Adrenal gland (tissue), 12 donors: ENCODE measurements around the gene TEX53. TPM values are rescaled to one million over a fixed set of nuclear protein-coding genes. Genes with fewer than 3 reads are reported as not detected.

Experiments used
- DNase-seq, 7 donors: peaks; one replicate each; pipeline ENCODE4 v3.0.0-alpha.2; 2019 to 2020
- H3K27ac ChIP-seq, 5 donors: fragments of 200-600 bp; sonication (generic) in 4 of 5; 1 replicate in 3 of 5; 2 replicates in 2 of 5; pipeline versions ENCODE4 v1.5.1 to v1.8.0; 2016 to 2020; ENCODE audit warnings: mild to moderate bottlenecking in 1 of 5
- H3K27me3 ChIP-seq: fragments of 200-600 bp; 2 replicates; pipeline ENCODE4 v1.8.0; 2021
- H3K36me3 ChIP-seq, 2 donors: fragments of 200-600 bp; replicated peaks in 1 of 2; 1 replicate in 1 of 2; 2 replicates in 1 of 2; pipeline versions ENCODE4 v1.5.1 to v1.8.0; 2018 to 2022
- H3K4me1 ChIP-seq, 2 donors: fragments of 200-600 bp; replicated peaks in 1 of 2; 1 replicate in 1 of 2; 2 replicates in 1 of 2; pipeline versions ENCODE4 v1.5.1 to v1.8.0; 2018 to 2021
- H3K4me3 ChIP-seq, 4 donors: fragments of 200-600 bp; sonication (generic) in 3 of 4; one replicate each; pipeline ENCODE4 v1.5.1; 2016 to 2018
- H3K9me3 ChIP-seq, 3 donors: fragments of 200-600 bp; sonication (generic) in 1 of 3; replicated peaks in 1 of 3; 1 replicate in 2 of 3; 2 replicates in 1 of 3; pipeline versions ENCODE4 v1.5.1 to v1.8.0; 2016 to 2021
- CTCF ChIP-seq, 6 experiments: fragments of 450-650 bp in 4 of 6; fragments of 200-600 bp in 2 of 6; sonication (generic) in 1 of 6; IDR thresholded peaks; 1 replicate in 5 of 6; 2 replicates in 1 of 6; pipeline versions ENCODE4 v1.5.1 to v1.8.0; 2016 to 2021; ENCODE audit warnings: antibody characterized with exemption in 6 of 6, mild to moderate bottlenecking in 2 of 6, moderate library complexity in 1 of 6
- POLR2A ChIP-seq, 2 donors: fragments of 450-650 bp; IDR thresholded peaks; one replicate each; pipeline ENCODE4 v1.6.1; 2017; ENCODE audit warnings: antibody characterized with exemption in 2 of 2, mild to moderate bottlenecking in 2 of 2, moderate library complexity in 1 of 2
- WGBS, 4 donors: extraction: QIAGEN DNeasy Blood & Tissue Kit in 2 of 4; methylation state at CpG; one replicate each; pipeline versions ENCODE4 v1.1.5 to v1.1.7; 2013 to 2017; 5-methylcytosine and 5-hydroxymethylcytosine counted together
- intact Hi-C, 2 donors: fragments of 100-400 bp; cut with DNase I; formaldehyde crosslinking; loops; one replicate each; pipeline versions ENCODE4 v1.14.1 to v1.15.0; 2022 to 2023
- polyA plus RNA-seq, 3 donors: library from polyadenylated mRNA; stranded (reverse); fragments of 200-250 nt in 2 of 3; fragments of 350-450 nt in 1 of 3; fragmentation: Illumina TruSeq in 1 of 3; extraction: RNeasy Lipid Tissue Mini Kit (QIAGEN cat#74804) in 1 of 3; gene quantifications; one replicate each; pipeline ENCODE4 v1.2.3, GENCODE V29; 2013 to 2014
- total RNA-seq, 9 donors: library from RNA; depleted of rRNA in 4 of 9; stranded (reverse); fragments of >200 nt in 4 of 9; fragments of 120-200 nt in 1 of 9; fragmentation: NEBNext Ultra II Directional in 1 of 9; extraction: Animal tissue kit (Norgen Biotek cat#: 25700) in 1 of 9; gene quantifications; one replicate each; pipeline versions ENCODE4 v1.1.0 to v1.2.4, GENCODE V29; 2013 to 2023
- donor health status: healthy with polysubstance abuse.
- donor health status: Bipolar disorder and iron deficiency.
- donor health status: DM: yes; HTN: yes; CAD: no.
- donor health status: DM: no; HTN: no; CAD: no.
- donor health status: DM: no; HTN: no; CAD: no.
- donor health status: DM: yes; HTN: yes; CAD: no.

The TEX53 gene
- total and polyA plus RNA-seq, 12 donors, result not detected

- 37 to 55% (median 45%) methylated on average over 4 of the region's 4 CpGs for WGBS, 4 donors
- H3K27ac ChIP-seq, result peak overlapping the region in 2 of 5 donors; percentile 6 to 56
- intact Hi-C loops, result loop anchor here in 1 of 2 donors (5.0 kb wide), 1 partner anchor 35 kb away; no protein-coding TSS in a partner anchor
- no peak overlapping the region for H3K4me3 ChIP-seq
- H3K9me3 ChIP-seq, result no peaks in the 10 kb centered on the region
- no peak for TF ChIP-seq POLR2A (IDR thresholded peaks at IDR 0.05)
- no peak for TF ChIP-seq CTCF (IDR thresholded peaks at IDR 0.05)
- H3K4me1 ChIP-seq, result peaks cover 11 to 35% of the 10 kb centered on the region in 2 donors
- H3K36me3 ChIP-seq, result no peaks in the 10 kb centered on the region
- peak; percentile 38 to 79 (median 62) for DNase-seq
- H3K27me3 ChIP-seq, result no peaks in the 10 kb centered on the region
These were observed 40.7 kb downstream of the TEX53 start for GRCh38 chr9:114616684-114617520.

GRCh38 chr9:114614373-114614772, 43.2 kb downstream of the TEX53 start:
- Histone ChIP-seq H3K4me1 (peaks cover 11 to 41% of the 10 kb centered on the region in 2 donors), H3K27me3 (no peaks in the 10 kb centered on the region), H3K36me3 (no peaks in the 10 kb centered on the region), H3K4me3 (no peak overlapping the region), H3K27ac (no peak overlapping the region), H3K9me3 (no peaks in the 10 kb centered on the region)
- TF ChIP-seq CTCF (IDR thresholded peaks at IDR 0.05), result no peak
- no peak for TF ChIP-seq POLR2A (IDR thresholded peaks at IDR 0.05)
- DNase-seq, result no peak
- intact Hi-C loops, result no loop called here
- 84 to 91% (median 88%) methylated on average over 3 of the region's 3 CpGs for WGBS, 4 donors

GRCh38 chr9:114613919-114614318, 43.7 kb downstream of the TEX53 start:
- no peaks in the 10 kb centered on the region for H3K36me3 ChIP-seq
- H3K4me1 ChIP-seq, result peaks cover 11 to 41% of the 10 kb centered on the region in 2 donors
- TF ChIP-seq POLR2A (IDR thresholded peaks at IDR 0.05) (no peak), CTCF (IDR thresholded peaks at IDR 0.05) (no peak)
- H3K27me3 ChIP-seq, result no peaks in the 10 kb centered on the region
- H3K27ac ChIP-seq, result peak overlapping the region in 1 of 5 donors; percentile 22
- DNase-seq, result no peak
- no peaks in the 10 kb centered on the region for H3K9me3 ChIP-seq
- H3K4me3 ChIP-seq, result no peak overlapping the region
- intact Hi-C loops, result no loop called here
- WGBS, 4 donors, result 50 to 58% (median 57%) methylated on average over 3 of the region's 3 CpGs

- H3K27ac ChIP-seq, result peak overlapping the region in 3 of 5 donors; percentile 22 to 97 (median 96)
- intact Hi-C loops, result no loop called here
- no peaks in the 10 kb centered on the region for H3K36me3 ChIP-seq
- no peak for DNase-seq
- 75 to 86% (median 80%) methylated on average over 4 to 7 of the region's 7 CpGs for WGBS, 4 donors
- TF ChIP-seq POLR2A (IDR thresholded peaks at IDR 0.05) (no peak), CTCF (IDR thresholded peaks at IDR 0.05) (no peak)
- H3K27me3 ChIP-seq, result no peaks in the 10 kb centered on the region
- H3K9me3 ChIP-seq, result no peaks in the 10 kb centered on the region
- H3K4me1 ChIP-seq, result peaks cover 11 to 41% of the 10 kb centered on the region in 2 donors
- no peak overlapping the region for H3K4me3 ChIP-seq
These were observed 44.5 kb downstream of the TEX53 start for GRCh38 chr9:114613087-114613486.
